CD4-positive, alpha-beta T cell treated with Interleukin-15 for 4 hours (primary cell): ENCODE results near the gene OPALIN.

Source experiments
- DNase-seq: peaks from one replicate; pipeline ENCODE4 v3.0.0-alpha.2; 2020; ENCODE audit warnings: low spot score

The OPALIN gene, protein sequence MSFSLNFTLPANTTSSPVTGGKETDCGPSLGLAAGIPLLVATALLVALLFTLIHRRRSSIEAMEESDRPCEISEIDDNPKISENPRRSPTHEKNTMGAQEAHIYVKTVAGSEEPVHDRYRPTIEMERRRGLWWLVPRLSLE

DNA sequence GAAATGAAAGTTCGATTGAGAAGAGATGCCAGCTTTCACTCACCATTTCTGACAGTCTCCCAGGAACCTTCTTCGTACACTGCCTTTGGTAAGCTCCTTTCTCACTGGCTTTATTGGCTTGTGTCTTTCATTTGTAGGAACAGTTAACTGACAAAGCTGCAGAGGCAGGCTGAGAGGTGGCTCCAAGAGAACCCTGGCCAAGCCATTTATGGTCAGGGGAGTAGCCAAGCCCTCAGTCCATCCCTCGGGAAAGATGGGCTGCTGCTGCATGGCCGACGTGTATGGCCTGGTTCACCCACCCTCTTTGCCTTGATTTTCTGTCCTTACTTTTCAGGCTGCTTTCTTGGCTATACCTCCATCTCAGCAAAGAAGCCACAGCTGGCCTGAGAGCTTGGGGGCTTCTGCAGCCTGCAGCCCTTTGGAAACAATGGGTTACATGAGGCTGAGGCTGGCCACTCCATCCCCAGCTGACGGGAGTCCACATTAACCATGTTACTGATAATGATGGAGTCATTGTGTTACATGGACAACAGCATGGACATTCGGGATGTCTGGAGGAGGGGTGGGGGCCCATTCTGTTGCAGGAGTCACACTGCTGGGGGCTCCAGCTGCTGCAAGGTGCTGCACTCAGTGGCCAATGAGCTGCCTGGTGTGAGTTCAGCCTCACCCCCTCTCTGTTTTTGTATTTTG, at the start of gene OPALIN:
Gene OPALIN, minus strand, starts transcription at position 152 of the 690 bp plus-strand sequence. Its CDS starts 106 bp downstream, at position 46.
- DNase-seq, result no peak

DNA sequence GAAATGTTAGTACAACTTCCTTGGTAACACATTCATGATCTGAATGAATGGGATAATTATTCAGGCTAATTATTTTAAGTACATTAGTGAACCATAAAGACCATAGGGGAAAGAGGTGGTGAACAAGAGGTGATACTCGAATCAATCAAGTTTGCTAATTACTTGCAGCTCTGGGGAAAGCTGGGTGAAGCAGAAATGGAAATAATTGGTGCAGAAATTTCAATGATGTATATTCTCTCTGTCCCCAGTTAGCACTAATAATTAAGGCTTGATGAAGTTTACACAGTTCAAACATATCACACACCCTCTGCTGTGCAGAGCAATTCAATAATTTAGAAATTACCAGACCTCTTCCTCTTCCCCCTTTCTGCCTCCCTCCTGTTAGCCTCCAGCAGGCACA, 49.4 kb upstream of the OPALIN start:
- no peak for DNase-seq

DNA sequence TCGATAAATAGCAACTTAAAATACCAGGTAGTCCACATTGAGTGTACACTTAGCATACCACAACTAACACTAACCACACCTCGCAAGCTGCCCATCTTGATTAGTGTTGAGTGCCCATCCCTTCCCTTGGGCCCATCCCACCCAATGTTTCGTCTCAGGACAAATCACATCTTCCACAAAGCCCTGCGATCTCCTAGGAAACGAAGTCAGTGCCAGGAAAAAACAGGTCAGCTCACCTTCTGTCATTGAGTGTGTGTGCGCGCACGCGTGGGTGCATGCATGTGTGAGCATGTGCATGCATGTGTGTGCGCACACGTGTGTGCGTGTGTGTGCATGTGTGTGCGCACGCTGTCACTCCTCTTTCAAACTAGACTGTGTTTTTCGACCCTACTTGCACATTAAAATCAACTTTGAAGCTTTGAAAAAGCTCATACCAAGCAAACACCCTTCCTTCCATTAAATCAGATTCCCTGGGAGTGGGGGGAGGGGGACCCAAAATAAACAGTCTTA, 48.8 kb upstream of the OPALIN start:
- no peak for DNase-seq

DNA sequence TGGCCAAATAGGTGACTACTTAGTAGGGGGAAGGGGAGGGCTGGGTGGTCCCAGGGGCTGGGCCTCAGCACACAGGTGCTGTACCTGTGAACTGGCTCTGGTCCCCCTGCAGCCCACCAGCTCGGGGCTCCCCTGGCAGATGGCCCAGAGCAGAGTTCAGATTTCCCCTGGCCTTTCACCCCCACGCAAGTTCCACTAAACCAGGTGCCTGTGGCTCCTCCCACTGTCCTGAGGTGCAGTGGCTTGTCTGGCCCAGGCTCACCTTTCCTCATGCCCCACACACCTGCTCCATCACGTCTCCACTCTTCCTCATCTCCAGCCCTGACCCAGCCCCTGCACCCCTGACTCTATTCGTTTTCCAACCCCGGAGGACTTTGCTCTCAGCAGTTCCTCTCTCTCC, 47.3 kb upstream of the OPALIN start:
- DNase-seq, result no peak

DNA sequence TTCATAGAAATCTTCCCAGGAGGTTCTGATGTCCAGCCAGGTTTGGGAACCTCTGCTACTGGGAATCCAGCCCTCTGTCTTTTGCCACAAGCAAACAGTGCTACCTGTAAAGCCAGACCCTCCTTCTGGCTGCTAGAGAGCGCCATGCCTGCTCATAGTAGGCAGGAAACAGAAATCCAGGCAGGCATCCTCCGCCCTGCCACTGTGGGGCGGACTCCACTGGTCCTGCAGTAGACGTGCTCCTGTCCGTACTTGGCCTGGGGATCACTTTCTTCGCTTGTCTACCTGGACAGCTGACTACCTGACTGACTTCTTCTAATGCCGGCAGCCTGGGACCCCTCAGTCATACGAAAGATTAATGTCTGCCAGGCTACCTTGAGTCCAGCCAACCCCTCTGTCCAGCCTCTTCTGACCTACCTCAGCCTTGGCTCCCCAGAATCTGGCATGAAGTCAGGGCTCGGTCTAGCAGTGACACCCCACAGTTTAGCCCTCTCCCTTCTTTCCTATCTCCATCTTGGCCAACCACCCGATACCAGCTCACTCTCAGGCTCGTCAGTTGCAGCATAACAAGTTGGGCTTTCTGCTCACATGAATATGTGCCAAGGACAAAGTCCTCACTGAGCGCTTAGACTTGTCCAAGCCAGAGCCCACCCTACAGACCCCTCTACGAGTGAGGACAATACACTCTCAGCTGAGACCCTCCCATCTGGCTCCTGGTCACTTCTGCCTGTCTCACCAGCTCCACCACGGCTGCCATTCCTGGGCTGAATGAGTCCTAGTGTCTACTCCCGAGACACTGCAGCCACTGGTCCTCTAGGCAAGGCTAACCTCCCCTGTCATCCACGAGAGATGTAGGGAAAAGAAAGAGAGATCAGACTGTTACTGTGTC, 43.9 kb upstream of the OPALIN start:
- no peak for DNase-seq

DNA sequence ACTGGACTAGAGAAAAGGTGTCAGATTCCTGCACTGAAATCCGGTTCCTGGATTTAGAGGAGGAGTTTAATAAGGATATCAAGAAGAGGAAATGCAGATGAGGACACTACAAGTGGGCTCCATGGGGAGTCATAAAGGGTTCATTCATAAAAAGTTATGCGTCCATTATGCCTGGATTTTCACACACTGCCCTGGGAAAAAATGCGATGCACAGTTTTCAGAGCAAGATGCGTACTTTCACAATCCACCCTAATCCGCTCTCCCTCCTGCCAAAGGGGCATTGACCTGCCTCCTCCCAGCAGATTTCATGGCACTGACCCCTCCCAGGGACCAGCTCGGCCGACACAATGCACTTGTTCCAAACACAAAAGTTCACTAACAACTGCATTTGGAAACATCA, 42.2 kb upstream of the OPALIN start:
- no peak for DNase-seq

DNA sequence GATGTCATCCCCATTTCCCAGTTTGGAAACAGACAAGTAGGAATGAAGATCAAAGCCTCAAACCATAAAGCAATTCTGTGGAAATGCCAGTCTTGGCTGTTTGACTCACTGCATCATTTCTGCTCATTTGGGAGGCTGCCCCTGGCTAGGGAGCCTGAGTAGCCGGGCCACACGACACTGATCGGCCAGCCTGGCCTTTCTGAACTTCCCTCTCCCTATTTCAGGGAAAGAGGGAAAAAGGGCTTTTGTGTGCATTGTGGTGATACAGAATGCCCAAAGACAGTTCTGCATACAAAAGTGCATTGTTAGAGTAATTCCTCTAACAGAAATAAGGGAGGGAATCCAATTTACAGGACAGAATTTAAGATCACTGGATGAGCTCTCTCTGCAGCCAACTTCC, 41.7 kb upstream of the OPALIN start:
- DNase-seq, result no peak

DNA sequence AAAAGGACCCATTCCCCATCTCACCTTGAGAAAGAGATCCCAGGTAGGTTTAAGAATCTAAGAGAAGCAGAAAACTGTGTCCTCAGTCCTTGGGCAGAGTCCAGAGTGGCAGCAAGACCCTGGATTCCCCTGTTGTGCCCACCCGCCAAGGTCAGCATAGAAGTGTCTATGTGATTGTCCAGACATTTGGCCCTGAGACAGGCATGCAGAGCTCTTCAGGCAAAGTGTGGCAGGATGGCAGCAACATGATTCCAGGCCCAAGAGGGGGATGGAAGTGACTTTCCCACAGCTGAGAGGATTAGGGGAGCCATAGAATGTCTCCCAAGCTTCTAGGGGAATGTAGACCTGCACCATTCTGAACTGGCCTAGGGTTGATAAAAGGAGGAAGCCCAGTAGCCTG, 39.1 kb upstream of the OPALIN start:
- no peak for DNase-seq

DNA sequence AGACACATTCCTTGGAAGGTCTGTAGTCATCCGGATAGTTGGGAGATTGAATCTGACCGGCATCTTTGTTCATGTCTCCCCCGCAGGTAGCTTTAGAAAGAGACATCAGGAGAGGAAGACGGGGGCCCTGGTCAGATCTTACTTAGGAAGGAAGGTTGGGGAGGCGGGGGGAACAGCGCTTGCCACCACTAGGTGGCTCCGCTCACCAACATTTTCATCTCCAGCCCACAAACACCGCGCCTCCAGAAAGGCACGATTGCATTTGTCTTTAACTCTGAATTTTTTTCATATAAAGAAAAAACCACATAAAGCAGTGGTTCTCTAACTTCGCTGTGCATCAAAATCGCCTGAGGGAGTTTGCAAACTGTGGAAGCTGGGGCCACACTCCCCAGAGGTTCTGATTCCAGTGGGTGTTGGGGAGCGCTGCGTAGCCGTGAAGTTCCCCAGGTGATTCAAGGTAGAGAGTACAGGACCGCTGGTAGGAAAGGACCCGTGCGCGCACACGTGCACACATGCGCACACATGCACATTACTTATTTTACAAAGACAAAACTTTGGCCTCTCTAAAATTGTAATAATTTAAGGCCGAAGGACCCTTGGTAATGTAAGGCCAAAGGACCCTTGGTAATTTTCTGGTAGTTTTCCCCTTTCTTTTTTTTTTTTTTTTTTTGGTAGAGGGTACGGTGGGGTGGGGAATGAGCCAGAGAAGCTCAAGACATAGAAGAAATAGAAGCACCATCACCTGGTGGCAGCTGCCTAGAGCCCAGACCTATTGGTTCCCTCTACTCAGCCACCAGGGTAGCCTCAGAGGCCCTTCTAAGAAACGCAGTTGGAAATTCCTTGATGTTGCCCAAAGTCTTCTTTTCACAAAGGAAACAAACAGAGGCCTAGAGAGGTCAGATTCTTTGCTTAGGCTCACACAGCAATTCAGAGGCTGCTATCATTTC, 37.4 kb upstream of the OPALIN start:
- peak; percentile 36 for DNase-seq

DNA sequence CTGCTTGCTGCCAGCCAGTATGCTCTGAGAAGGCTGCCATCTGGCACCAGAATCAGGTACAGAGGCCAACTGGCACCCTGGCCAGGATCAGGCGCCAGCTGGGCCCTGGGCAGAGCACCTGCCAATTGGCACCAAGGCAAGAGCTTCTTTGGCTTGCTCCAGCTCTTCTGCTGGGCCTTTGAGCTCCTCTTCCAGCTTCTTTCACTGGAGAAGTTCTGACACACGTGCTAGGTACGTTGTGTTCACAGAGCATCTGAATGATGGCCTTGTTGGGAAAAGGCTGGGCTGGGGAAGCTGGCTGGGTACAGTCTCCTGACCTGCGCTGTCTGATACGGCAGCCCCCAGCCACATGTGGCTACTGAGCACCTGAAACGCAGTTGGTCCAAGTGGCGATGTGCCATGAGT, 31.7 kb upstream of the OPALIN start:
- no peak for DNase-seq

DNA sequence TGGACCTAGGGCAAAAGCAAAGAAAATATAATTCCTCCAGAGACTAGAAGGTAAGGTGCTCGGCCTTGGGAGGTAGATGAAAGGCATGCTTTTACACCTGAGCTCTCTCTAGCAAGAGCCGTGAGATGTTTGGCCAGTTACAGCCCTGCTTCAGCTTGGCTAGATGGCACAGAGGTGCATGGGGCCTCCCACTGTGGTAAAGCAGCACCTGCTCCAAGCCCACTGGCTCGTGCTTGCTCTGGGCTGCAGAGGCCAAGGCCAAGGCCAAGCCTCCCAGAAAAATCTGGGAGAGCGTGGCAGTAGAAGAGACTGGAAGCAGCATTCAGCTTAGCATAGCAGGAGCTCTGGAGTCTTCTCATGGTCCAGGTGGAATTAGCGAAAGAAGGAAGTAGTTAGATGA, 31.0 kb upstream of the OPALIN start:
- DNase-seq, result no peak

DNA sequence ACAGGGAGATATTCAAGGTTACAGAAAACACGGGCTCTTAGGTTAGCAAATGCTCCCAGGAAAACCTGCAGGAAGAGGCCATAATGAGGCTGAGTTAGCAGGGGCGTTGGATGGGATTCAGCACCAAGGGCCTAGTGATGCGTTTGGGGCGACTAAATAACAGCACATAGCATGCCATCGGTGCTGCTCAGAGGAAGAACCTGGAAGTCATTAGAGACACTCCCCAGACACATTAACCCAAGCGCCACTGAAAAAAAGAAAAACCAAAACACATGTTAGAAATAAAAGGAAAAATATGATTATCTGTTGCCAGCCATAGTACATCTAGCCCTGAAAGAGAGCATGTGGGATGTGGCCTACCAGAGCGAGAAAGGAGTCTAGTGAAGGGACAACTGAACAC, 28.8 kb upstream of the OPALIN start:
- DNase-seq, result no peak

DNA sequence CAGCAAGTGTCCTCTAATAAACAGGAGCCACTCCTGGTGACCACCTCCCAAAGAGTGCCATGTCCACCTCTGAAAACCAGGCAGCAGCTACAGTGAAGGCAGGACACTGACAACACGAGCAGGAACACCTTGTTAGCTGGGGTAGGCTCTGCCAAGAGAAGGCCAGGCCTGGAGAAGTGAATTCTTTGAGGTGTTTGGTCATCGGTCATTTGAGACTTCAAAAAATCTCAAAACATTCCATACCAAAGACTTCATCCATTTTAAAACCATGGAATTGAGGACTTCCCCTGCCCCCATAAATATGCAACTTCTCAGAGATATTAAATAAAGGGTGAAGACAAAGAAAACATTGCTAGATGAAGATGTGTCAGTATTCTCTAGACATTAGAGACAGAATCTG, 28.4 kb upstream of the OPALIN start:
- no peak for DNase-seq

DNA sequence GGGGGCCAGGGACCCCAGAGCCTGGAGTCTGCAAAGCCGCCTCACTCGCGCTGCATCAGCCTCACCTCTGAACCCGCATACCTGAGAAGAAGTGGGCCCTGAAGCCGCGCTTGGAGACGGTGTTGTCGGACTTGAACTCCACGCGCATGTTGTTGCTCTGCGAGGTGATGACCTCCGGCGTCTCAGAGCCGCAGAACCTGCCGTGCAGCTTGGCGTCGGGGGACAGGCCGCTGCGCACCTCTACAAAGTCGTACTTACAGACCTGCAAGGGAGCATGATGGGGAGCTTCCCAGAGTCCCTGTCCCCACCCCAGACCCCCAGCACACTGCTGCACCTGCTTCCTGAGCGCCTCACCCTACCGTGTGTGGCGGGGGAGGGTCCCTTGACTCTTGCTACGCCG, 25.7 kb upstream of the OPALIN start:
- DNase-seq, result no peak

DNA sequence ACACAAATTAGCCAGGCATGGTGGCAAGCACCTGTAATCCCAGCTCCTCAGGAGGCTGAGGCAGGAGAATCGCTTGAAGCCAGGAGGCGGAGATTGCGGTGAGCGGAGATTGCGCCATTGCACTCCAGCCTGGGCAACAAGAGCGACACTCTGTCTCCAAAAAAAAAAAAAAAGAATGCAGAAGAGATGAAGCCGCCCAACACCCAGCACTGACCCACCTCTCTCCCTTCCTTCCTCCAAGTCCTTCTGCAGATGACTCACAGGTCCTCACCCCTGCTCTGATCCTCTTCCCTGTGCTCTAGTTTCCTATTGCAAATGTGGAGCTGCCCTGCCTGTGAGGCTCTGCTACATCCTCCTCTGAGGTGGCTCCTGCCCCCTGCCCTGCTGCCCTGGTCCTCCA, 22.0 kb upstream of the OPALIN start:
- DNase-seq, result no peak

DNA sequence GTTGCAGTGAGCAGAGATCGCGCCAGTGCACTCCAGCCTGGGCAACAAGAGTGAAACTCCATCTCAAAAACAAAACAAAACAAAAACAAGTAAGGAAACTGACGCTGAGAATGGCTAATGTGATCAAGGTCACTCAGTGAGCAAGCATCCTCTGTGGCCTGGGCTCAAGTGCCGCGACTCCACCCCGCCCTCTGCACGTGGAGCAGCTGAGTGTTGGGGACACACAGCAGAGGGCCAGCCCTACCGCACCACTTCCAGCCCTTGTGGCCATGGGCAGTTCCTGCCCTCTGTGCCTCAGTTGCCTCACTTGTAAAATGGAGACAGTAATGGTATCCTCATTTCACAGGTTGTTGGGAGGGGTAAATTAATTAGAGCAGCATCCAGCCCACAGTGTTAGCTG, 21.0 kb upstream of the OPALIN start:
- no peak for DNase-seq

DNA sequence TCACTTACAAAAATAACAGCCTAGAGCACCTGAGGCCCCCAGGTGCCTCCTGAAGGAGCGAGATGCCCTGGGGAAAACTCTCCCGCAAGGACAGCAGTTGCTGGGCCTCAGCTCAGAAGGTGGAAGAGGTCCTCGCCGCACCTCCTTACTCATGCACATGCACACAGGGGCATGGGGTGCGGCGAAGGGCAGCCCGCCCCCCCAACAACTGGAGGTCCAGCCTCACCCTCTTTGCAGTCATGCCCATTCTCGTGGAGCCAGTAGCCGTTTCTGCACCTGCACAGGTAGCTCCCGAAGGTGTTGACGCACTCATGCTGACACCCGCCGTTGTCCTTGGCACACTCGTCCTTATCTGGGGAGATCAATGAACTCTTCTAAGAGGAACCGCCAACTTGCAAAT, 19.9 kb upstream of the OPALIN start:
- no peak for DNase-seq

DNA sequence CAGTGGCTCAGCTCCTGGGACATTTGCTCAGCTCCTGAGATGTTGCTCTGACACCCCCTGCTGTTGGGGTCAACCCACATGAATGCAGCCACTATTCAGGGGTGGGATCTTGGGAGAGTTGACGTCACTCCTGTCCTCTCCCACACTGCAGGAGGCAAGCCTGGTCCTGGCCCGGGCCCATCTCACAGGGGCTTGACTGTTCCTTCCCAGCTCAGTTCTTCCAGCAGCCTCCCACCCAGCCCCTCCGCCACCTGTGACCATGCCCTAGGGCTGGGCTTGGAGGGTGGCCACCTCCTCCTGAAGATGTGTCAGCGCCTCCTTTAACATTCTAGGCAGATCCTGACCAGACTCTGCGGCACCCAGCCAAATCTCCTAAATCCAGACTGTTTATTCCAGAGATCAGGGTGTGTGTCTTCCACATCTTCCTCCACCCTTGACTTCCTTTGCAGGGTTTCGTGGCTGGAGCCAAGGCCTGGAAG, 19.1 kb upstream of the OPALIN start:
- DNase-seq, result no peak

DNA sequence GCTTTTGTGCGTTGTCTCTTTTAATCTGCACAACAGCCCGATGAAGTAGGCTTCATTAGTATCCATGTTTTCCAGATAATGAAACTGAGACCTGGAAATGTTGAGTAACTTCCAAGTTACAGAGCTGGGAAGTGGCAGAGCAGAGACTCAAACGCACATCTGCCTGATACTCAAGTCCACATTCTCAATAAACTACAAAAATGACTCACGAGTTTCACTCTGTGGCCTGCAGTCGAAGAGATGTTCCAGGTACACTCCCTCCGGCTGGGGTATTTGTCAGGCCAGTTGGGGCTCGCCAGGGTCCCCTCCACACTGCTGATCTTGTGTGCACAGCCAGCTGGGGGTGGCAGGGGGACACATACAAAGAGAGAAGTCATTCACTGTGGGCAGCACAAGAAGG, 17.7 kb upstream of the OPALIN start:
- no peak for DNase-seq

DNA sequence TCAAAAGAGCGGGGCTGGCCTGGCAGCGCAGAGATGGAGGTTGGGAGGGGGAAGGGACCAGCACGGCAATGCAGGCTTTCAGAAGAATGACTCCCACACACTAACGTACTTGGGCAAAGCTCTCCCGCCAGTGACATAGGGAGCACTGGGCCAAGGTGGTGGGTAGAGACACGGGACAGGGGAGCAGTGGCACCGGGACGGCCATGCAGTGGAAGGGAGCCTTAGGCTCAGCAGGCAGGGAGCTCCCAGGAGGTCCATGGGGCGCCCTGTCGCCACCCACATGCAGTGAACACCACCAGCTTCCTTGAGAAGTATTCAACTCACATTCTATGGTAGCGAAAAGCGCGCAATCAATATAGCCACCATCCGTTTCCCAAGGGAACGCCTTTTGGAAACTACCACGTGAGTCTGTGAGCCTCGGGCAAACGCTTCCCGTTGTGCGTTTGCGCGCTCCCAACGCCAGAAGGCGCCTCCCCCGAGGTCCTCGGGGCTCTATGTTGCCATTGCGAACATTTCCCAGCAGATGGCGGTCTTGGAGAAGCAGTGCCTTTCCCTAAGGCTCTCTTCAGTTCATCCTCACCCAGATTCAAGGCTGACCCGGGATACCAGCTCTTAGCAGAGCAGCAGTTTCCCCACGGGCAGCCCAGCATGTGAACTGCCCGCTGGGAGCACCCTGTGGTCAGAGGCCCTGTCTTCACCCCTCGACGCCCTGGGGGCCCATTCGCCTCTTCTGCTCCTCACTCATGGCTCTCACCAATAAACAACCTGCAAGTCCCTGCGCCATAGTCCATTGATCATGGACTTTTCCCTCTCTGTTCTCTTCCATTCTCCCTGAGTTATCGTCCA, 16.4 kb upstream of the OPALIN start:
- peak; percentile 67 for DNase-seq

DNA sequence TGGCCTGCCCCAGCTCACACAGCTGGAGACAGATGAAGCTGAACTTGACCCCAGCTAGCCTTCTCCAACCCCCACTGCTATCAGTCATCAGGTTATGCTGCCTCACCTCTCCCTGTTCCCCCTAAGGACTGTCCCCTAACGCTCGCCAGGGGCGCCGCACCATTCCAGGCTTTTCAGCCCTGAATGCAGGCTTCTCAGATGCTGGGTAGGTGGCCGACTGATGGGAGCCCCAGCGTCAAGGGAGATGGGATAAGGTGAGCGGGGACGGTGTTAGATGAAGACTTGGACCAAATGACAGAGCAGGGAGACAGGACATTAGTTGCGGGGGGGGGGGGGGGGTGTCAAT, 15.8 kb upstream of the OPALIN start:
- no peak for DNase-seq
